GM19025 (cell line): Measurements from ENCODE around the gene MCM3AP.

Source experiments
- ATAC-seq: cut with Tn5 transposase; IDR thresholded peaks from one replicate; pipeline ENCODE4 v1.9.1; 2021; ENCODE audit warnings: mild to moderate bottlenecking, low read depth, moderate library complexity; ENCODE audit not compliant: unreplicated experiment

Gene MCM3AP

DNA sequence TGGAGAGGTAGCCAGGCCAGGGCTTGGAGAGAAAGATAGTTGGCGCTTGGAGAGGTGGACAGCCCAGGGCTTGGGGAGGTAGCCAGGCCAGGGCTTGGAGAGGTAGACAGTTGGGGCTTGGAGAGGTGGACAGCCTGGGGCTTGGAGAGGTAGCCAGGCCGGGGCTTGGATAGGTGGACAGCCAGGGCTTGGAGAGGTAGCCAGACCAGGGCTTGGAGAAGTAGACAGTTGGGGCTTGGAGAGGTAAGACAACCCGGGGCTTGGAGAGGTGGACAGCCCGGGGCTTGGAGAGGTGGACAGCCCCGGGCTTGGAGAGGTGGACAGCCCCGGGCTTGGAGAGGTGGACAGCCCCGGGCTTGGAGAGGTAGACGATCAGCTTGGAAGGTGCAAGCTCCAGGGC, 64.6 kb downstream of the MCM3AP start:
- no peak for ATAC-seq

DNA sequence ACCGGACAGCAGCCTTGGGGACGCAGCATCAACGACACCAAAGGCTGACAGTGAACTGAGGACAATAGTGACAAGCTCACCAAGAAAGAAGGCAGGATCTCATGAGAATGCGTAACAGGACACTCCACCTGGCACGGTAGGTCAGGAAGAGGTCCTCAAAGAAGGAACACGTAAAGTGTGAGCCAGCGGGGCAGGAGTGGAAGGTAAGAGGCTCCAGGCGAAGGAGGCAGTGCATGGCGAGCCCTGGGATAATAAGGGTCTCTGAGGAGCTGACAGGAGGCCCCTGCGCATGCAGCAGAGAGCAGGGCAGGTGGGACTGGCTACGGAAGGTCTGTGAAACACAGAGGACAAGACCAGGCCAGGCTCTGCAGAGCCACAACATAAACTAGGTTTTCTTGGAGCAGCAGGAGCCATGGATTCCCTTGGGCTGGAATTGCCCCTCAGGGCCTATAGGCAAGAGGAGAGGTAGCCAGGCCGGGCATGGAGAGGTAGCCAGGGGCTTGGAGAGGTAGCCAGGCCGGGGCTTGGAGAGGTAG, 65.1 kb downstream of the MCM3AP start:
- no peak for ATAC-seq

DNA sequence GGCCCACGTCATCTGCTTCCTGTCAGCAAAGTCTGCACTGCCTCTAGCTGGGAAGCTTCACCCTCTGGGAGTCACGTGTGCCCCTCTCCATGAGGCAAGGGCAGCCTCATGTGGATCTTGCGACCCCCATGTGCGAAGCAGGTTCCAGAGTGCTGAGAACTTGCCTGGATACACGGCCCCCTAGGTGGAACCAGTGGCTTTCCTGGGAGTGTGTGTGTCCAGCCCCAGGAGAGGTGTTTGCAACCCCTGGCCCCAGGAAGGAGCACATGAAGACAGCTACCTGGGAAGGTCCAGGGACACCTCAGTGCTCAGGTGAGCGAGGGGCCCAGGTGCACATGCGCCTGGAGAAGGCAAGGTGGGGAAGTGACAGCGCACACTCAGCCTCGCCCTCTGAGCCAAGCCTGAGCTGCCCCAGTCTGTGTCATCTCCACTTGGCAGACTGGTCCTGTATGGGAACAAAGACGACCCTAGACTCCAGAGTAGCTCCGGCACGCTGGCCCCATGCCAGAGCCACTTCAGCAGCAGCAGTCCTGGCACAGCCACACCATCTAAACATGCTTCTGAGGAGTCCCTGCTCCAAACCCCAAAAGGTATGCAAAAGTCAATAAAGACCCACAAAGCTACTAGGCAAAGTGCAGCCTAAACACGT, 65.7 kb downstream of the MCM3AP start:
- ATAC-seq, result no peak

DNA sequence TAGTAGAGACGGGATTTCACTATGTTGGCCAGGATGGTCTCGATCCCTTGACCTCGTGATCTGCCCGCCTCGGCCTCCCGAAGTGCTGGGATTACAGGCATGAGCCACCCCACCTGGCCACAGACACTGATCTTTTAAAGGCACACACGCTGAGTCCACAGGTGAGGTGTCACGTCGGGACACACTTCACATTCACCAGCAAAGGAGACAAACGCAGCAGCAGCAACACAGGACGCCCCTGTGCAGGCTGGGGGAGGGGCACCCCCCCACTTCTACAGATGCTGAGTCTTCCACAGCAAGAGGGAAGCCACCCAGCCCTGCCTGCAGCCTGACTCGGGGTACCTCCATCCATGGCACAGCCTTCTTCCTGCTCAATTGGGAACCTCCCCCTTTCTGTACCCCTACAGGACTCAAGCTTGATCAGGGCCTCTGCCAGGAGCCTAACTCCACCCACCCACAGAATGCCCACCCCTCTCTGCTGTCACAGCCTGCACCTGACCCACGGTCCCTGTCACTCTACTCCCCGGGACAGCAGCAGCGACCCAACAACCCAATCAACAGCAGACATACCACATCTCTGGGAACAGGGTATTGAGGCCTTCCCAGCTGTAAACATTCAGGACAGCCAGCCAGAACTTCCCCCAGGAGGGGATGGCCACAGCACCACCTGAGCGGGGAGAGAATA, 66.4 kb downstream of the MCM3AP start:
- no peak for ATAC-seq

DNA sequence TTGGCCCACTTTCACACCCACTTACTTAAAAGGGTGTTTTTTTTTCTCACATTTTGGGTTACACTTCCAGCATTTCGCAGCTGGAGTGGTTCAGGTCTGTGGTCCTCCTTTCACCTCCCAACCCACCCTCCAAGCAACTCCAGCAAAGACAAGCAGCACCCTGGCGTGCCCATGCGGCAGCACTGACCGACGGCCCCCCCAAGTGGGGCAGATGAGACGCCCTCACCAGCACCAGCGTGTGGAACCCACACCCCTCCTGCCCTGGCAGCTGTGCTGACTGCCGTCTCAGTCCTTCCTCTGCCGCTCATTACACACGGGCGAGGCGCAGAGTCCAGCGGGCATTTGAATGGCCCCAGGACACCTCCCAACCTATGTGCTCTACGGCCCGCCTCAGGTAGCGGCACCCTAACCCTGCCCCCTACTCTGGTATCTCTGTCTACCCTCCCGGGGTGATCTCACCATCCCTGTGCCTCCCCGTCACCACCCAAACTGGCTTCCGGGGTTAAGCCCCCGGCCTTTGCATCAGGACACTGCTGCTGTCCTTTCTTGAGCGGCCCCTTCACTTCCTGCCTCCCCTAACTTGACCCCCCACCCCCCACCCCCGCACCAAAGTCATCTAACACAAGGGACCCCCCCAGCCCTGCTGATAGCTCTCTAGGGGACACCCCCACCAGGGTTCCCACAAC, 67.8 kb downstream of the MCM3AP start:
- no peak for ATAC-seq

DNA sequence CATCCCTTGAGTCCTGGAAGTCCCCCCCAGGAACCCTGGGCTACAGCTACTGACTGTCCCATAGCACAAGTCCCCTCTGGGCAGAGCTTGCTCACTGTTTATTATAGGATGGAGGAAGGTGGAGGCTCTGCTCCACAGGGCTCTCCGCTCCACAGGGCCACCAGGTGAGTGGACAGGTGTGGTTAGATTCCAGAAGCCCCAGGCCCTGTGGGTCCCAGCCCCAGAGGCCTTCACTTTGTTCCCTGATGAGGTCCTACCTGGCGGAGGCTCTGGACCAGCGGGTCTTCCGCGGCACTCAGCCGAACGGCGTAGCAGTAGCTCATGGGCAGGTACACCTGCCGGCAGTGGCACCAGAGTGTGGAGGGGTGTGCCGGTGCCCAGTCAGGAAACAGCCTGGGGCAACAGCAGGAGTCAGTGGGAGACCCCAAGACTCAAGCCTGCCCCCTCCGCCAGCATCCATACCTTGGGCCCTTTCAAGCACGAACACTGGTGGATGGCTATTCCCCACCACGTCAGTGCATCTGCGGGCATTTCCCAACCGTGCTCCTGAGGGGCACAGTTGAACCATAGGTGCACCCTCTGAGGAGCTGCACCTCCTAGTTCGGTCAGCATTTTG, 69.2 kb downstream of the MCM3AP start:
- ATAC-seq, result no peak

DNA sequence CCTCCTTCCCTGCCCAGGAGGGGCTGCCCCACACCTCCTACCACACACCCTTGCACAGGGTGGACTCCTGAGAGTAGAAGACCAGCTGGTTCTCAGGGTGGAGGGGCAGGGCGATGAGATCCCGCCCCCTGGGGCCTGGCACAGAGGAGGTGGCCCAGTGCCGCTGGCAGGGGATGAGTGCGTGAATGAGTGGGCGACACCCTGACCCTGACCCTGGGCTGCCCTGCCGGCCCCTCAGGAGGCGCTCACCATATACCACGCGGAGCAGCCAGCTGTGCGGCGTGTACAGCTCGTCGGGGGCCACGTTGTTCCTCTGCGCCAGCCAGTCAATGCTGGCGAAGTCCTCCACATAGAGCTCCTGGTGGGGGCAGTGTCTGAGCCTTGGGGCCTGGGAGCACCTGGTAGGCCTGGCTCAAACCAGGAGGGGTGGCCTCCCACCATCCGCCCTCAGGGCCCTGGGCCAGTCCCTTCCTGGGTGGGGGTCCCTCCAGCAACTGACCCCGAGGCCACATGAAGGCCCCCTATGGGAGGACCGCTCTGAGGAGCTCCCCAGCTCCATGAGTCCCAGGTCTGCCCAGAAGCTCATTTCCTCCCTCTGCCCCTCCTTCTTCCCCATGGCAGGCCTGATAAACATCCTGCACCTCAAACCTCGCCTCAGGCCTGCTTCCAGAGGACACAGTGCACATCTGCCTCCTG, 69.8 kb downstream of the MCM3AP start:
- no peak for ATAC-seq

DNA sequence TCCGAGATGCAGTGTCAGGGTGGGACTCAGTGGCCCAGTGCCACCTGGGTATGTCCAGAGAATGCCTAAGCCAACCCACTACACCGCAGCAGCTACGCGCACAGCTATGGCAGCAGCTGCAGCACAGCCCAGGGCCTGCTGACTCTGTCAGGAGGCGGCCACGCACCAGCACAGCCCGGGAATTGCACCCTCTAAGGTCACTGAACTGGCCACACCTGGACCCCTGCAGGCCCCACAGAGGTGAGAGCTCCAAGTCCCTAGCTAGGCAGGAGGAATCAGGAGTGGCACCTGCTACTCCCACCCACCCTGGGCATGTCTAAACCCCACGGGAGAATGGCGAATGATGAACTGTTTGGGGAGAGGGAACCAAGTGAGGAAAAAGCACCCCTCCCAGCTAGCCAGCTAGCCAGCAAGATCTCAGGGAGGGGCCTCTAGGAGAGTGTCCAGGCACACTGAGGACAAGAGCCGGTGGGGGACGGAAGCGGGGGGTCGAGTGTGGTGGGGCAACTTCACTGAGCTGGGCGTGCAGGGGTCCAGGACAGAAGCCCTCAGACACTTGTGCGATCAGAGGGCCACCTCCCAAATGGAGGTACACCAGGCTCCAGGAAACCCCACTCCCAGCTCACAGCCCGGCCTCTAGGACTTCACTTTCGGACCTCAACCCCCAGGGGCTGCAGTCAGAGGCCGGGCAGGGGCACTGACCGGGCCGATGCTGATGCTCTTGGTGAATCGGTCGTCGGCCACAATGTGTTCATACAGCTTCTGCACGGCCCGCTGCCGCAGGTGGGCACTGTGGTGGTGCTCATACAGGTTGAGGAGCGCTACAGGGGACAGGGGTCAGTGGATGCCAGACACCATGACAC, 70.7 kb downstream of the MCM3AP start:
- ATAC-seq, result no peak

DNA sequence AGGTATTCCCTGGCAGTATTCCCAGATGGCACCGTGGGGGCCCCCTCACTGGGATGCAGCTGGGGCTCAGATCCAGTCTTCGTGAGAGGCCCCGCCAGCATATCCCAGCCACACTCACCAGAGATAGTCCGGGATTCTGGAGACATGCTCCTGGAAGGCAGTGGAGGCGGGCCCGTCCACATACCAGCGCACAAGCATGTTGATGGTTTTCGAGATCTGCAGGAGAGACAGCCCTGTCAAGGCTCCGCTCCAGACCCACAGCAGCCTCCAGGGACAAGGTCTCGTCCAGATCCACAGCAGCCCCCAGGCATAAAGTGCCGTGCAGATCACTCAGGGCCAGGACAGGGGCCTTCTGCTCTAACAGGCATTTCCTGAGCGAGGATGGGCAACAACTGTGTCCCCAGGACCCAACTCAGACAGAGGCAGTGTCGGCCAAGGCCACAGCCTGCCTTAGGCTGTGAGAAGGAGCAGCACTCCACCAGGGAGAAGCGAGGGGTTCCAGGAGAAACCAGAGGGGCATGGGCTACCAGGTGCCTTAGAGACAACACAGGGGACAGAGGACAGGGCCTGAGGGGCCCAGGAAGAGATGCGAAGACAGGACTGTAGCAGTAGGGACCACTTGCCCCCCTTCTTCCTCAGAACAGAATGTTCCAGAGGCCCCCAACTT, 71.7 kb downstream of the MCM3AP start:
- no peak for ATAC-seq

DNA sequence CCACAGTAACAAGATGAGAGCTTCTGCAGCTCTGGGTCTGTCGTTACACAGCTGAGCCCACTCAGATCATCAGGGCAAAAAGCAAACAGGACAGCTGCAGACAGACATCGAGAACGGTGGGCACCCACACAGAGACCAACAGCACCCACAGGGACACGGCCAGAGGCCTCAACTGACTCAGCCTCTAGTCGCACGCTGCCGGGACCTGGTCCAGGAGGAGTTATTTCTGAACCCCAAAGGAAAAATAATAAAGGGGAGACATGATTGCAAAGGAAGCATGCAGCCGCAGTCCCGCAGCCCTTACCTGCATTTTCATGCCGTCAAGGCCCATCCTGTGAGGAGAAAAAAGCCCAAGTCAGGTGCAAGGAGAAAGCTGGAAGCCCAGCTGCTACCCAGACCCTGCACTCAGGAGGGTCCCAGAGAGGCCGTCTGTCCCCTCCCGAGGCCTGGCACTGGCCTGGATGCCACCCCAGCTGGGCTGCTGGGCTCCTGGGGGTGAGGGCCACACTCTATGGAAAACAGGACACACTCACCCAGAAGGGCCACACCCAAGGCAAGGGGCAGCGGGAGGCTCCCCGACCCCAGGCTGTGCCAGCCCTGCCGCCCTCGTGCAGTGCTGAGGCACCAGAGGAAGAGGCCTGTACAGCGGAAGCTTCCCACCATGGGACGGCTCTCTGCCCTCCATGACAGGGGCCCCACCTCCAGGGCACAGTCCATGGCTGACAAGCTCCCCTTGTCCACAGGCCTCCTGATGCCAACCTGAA, 72.5 kb downstream of the MCM3AP start:
- no peak for ATAC-seq

DNA sequence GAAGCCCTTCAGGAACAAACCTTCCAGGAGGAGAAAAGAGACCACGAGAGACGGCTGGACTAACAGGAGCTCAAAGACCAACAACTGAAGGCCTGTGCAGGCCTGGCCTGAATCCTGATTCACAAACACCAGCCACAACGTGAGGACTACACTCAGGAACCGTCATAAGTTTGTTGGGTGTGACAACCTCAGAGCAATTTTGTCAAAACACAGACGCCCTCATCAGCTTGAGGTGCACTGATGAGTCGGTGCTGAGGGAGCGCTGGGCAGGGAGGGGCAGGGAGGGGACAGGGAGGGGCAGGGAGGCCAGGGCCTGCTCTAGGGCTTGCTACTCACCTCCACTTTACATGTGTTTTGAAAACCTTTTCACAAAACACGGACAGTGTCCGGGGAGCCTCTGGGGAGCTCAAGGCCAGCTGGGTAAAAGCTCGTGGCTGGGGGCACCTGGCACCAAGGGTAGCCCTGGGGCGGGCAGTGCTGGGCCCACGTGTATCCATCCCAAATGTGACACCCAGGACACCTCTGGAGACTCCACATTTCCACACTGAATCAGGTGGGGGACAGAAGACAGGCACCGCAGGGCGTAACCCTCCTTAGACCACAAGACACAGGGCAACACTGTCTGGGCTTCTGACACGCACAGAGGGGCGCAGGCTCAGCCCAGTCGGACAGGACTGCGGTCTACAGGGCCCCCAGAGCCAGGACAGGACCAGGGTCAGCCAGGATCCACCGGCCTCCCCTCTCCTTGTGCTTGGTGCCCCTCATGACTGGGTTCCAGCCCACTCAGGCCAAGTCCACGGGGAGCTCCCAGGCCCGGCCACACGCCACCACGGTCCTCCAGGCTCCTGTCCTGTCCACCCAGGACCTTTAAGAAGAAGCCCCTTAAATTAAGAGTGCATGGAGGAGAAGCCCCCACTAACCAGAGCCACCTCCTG, 73.4 kb downstream of the MCM3AP start:
- ATAC-seq, result no peak

DNA sequence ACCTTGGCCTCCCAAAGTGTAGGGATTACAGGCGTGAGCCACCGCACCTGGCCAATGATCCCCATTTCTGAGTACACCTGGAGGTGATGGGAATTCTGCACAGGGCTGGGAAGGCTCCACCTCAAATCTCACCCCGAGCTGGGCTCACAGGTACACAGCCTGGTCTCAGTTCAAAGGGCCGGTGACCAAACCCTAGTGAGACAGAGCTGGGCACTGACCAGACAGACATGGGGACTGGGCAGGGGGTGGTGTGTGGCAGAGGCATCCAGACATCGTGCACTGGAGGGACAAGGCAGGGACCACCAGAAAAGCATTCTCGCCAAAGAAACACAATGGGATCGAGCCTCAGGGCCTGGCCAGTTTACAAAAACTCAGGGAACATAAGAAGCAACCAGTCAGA, 74.0 kb downstream of the MCM3AP start:
- no peak for ATAC-seq

DNA sequence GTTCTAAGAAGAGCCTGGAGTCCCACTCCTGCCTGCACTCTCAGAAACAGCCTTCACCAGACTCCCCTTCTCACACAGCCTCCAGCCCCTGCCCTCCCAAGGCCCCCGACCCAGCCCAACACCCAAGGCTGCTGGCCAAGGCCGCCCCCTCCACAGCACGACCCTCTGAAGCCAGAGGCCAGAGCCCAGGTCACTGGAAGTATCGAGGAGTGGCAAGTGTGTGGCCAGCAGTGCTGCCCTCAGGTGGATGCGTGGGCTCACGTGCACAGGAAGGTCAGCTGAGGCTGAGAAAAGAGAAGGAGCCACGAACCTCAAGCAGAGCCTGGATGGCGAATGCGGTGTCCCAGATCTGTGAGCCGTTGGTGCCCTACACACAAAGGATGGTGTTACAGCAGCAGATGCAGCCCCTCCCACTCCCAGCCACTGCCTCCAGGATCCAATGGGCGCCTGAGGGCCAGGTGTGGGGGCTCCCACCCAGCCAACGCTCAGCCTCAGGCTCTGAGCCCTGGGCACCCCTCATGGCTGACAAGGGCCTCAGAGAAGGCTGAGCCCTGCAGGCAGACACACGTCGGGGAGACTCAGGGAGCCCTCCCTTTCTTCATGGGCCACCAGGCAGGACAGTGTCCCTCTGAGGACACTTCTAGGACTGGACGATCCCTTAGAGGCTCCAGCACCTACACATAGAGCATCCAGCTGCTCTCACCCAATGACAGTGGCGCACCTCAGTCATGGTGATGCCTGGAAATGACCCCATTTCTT, 74.9 kb downstream of the MCM3AP start:
- ATAC-seq, result no peak

DNA sequence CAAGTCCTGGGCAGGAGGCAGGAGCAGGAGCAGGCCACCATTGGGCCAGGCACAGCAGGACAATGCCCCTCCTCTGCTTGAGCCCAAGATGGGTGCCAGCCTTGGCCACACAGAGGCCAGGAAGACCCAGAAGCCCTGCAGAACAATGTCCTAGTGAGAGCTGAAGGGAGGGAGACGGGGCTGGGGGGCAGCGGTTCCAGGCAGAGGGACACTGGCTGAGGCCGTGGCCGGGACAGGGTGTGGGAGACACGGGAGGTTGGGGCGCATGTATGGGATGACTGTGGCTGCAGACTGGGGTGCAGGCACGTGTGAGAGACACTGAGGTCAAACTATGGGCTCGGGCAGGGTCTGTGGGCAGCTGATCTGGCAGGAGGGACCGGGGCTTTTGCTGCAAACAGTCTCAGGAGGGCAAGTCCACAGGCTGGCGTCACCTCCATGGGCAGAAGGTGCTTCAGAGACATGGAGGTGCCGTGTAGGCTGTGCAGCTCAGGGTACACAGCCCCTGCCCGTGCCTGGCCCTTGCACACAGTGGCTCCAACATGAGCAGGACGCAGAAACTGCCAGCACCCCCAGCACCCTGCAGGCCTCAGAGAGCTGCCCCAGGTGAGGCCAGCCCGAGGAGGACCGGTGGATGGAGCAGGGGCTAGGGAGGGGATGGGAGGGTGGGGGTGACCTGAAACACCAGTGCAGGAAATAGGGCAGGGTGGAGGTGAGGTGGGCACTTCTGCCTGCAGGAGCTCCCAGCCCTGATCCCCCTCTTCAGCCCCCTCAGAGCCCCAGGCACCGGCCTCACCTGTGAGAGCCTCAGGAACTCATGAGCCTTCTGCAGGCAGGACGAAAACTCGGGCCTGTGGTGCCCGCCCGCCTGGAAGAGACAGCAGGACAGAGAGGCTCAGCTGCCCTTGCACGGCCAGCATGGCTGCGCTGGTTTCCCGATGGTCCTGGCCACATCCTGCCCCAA, 76.4 kb downstream of the MCM3AP start:
- no peak for ATAC-seq

DNA sequence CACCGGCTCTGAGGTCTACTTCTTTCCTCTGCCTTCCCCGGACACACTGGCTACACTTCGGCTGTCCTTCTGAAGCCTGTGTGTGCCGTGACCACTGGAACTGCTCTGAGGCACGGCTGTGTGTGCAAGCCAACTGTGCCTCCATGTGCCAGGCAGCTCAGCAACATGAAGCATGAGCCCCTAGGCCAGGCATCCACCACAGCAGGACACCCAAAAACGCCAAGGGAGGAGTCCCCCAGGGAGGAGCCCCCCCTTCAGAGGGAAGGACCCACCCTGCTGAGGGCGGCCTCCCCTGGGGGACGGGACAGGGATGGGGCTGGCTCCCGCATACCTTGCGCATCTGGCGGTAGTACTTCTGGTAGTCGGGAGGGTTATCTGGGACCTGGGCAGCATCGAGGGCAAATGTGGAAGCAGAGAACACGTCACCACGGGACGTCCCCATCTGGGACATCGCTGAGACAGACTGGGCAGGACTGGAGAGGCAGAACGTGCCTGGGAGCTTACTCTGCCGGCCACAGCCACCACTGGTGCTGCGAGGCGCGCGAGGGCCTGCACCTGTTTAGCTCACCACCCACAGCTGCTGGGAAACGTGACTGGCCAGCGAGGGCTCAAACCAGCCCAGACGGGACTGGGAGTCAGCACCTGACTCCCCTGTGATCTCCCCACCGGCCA, 77.4 kb downstream of the MCM3AP start:
- ATAC-seq, result no peak
